IMR-90 (cell line): ENCODE measurements around the gene CCNG1.

Experiments
- BHLHE40 ChIP-seq: fragments of 150-350 bp; IDR thresholded peaks from 2 replicates; pipeline ENCODE4 v1.6.1; 2016; ENCODE audit warnings: mild to moderate bottlenecking, low read depth, low read length
- CHD1 ChIP-seq: IDR thresholded peaks from 2 replicates; pipeline ENCODE4 v1.6.1; 2012; ENCODE audit warnings: low read depth, low read length, improper control_type of control experiment
- CTCF ChIP-seq: conservative IDR thresholded peaks from 2 replicates; pipeline ENCODE4 v1.5.1; 2012; ENCODE audit warnings: mild to moderate bottlenecking, low read depth, low read length, improper control_type of control experiment
- MAFK ChIP-seq: IDR thresholded peaks from 2 replicates; pipeline ENCODE4 v1.6.1; 2012; ENCODE audit warnings: low read depth, low read length, improper control_type of control experiment
- MAZ ChIP-seq: IDR thresholded peaks from 2 replicates; pipeline ENCODE4 v1.6.1; 2012; ENCODE audit warnings: low read depth, mild to moderate bottlenecking, low read length, improper control_type of control experiment, moderate library complexity, borderline replicate concordance
- MXI1 ChIP-seq: IDR thresholded peaks from 2 replicates; pipeline ENCODE4 v1.6.1; 2012; ENCODE audit warnings: low read depth, mild to moderate bottlenecking, low read length, moderate library complexity, borderline replicate concordance
- NFE2L2 ChIP-seq: fragments of 150-350 bp; IDR thresholded peaks from 2 replicates; pipeline ENCODE4 v1.6.1; 2016; ENCODE audit warnings: low read depth, mild to moderate bottlenecking, low read length
- POLR2A ChIP-seq: IDR thresholded peaks from 2 replicates; pipeline ENCODE4 v1.6.1; 2012; ENCODE audit warnings: mild to moderate bottlenecking, low read depth, low read length
- RAD21 ChIP-seq: IDR thresholded peaks from 2 replicates; pipeline ENCODE4 v1.6.1; 2012; ENCODE audit warnings: low read length, improper control_type of control experiment
- RCOR1 ChIP-seq: IDR thresholded peaks from 2 replicates; pipeline ENCODE4 v1.6.1; 2012; ENCODE audit warnings: mild to moderate bottlenecking, low read length, improper control_type of control experiment; ENCODE audit not compliant: insufficient replicate concordance
- RFX5 ChIP-seq: IDR thresholded peaks from 2 replicates; pipeline ENCODE4 v1.8.0; 2012; ENCODE audit warnings: low read depth, mild to moderate bottlenecking, low read length, moderate library complexity
- SMC3 ChIP-seq: fragments of 150-350 bp; IDR thresholded peaks from 2 replicates; pipeline ENCODE4 v1.6.1; 2016; ENCODE audit warnings: low read depth, mild to moderate bottlenecking, antibody characterized with exemption, low read length, moderate library complexity

- no peak for TF ChIP-seq CTCF
- TF ChIP-seq POLR2A = no peak
- no peak for TF ChIP-seq CHD1
- TF ChIP-seq MAZ = no peak
- no peak for TF ChIP-seq NFE2L2
- TF ChIP-seq RFX5 = no peak
- TF ChIP-seq MXI1 = no peak
- no peak for TF ChIP-seq RCOR1
- TF ChIP-seq RAD21 = no peak
- no peak for TF ChIP-seq SMC3
- TF ChIP-seq MAFK = no peak
- no peak for TF ChIP-seq BHLHE40
These were observed 4.1 kb upstream of the CCNG1 start for GRCh38 chr5:163433271-163433670.
